HepG2 (cell line): Measurements from ENCODE around the gene TP53. TPM values are rescaled to one million over a fixed set of nuclear protein-coding genes. Genes with fewer than 3 reads are reported as not detected.
A peak's percentile ranks its signal among the peaks of the same experiment; 100 is the strongest.

ENCODE experiments used
- ARNT2 ChIP-seq: sonication (generic); formaldehyde crosslinking; IDR thresholded peaks from 2 replicates; pipeline ENCODE4 v1.8.0; 2022; ENCODE audit warnings: mild to moderate bottlenecking, low read depth, missing genetic modification reagents, moderate library complexity
- BATF2 ChIP-seq: sonication (generic); formaldehyde crosslinking; IDR thresholded peaks from 2 replicates; pipeline ENCODE4 v1.8.0; 2022; ENCODE audit warnings: mild to moderate bottlenecking, missing genetic modification reagents, moderate library complexity
- GATAD1 ChIP-seq: IDR thresholded peaks from 2 replicates; pipeline ENCODE4 v1.6.1; 2016; ENCODE audit warnings: missing genetic modification reagents, missing compliant biosample characterization
- HDAC1 ChIP-seq: sonication (generic); formaldehyde crosslinking; IDR thresholded peaks from 2 replicates; pipeline ENCODE4 v1.5.1; 2020; ENCODE audit warnings: mild to moderate bottlenecking, missing genetic modification reagents
- HNF4A ChIP-seq: sonication (generic); formaldehyde crosslinking; IDR thresholded peaks from 2 replicates; pipeline ENCODE4 v1.4.0; 2020; ENCODE audit warnings: missing genetic modification reagents
- KDM2A ChIP-seq: sonication (generic); formaldehyde crosslinking; IDR thresholded peaks from 2 replicates; pipeline ENCODE4 v1.4.0; 2020; ENCODE audit warnings: low read depth, missing genetic modification reagents, borderline replicate concordance
- MAZ ChIP-seq, 2 experiments: sonication (generic) in 1 of 2; formaldehyde crosslinking in 1 of 2; IDR thresholded peaks; 2 replicates each; pipeline versions ENCODE4 v1.5.0 to v1.6.1; 2012 to 2020; ENCODE audit warnings: low read depth in 2 of 2, mild to moderate bottlenecking in 2 of 2, borderline replicate concordance in 1 of 2, improper control_type of control experiment in 1 of 2, low read length in 1 of 2, missing genetic modification reagents in 1 of 2, moderate library complexity in 1 of 2
- NFIB ChIP-seq: sonication (generic); formaldehyde crosslinking; IDR thresholded peaks from 2 replicates; pipeline ENCODE4 v1.9.0; 2021; ENCODE audit warnings: missing genetic modification reagents, mild to moderate bottlenecking, borderline replicate concordance
- RBM22 ChIP-seq: fragments of 200-400 bp; formaldehyde crosslinking; optimal IDR thresholded peaks from 2 replicates; pipeline ENCODE3; 2017; ENCODE audit warnings: mild to moderate bottlenecking, low read length, moderate library complexity
- SIN3A ChIP-seq: IDR thresholded peaks from 2 replicates; pipeline ENCODE4 v1.6.1; 2011; ENCODE audit warnings: low read depth, mild to moderate bottlenecking, control low read depth, low read length, borderline replicate concordance
- YY1 ChIP-seq: IDR thresholded peaks from 2 replicates; pipeline ENCODE4 v1.6.1; 2011; ENCODE audit warnings: low read length, low read depth, moderate library complexity, mild to moderate bottlenecking; ENCODE audit not compliant: insufficient read depth, insufficient replicate concordance
- ZEB1 ChIP-seq: IDR thresholded peaks from 2 replicates; pipeline ENCODE4 v1.6.1; 2012; ENCODE audit warnings: mild to moderate bottlenecking, low read depth, inconsistent platforms; ENCODE audit not compliant: insufficient replicate concordance
- ZNF142 ChIP-seq: sonication (generic); formaldehyde crosslinking; IDR thresholded peaks from 2 replicates; pipeline ENCODE4 v1.4.0; 2020; ENCODE audit warnings: missing genetic modification reagents
- ZNF710 ChIP-seq: sonication (generic); formaldehyde crosslinking; IDR thresholded peaks from 2 replicates; pipeline ENCODE4 v1.5.0; 2020; ENCODE audit warnings: mild to moderate bottlenecking, missing genetic modification reagents, borderline replicate concordance
- ZNF766 ChIP-seq: sonication (generic); formaldehyde crosslinking; IDR thresholded peaks from 2 replicates; pipeline ENCODE4 v1.5.0; 2020; ENCODE audit warnings: missing genetic modification reagents, borderline replicate concordance
- ZNF790 ChIP-seq: sonication (generic); formaldehyde crosslinking; IDR thresholded peaks from 2 replicates; pipeline ENCODE4 v1.8.0; 2022; ENCODE audit warnings: missing genetic modification reagents, mild to moderate bottlenecking, borderline replicate concordance
- polyA plus RNA-seq, 8 experiments: library from polyadenylated mRNA; depleted of rRNA in 3 of 8; stranded (reverse) in 7 of 8; unstranded in 1 of 8; fragments of >200 nt; fragmentation: Illumina TruSeq in 4 of 8; extraction: Trizol in 4 of 8; gene quantifications; 2 replicates each; pipeline versions ENCODE4 v1.2.1 to v1.2.3, GENCODE V29; 2011 to 2016; ENCODE audit warnings: low read depth in 4 of 8, missing spikeins in 1 of 8, mixed read lengths in 1 of 8; ENCODE audit not compliant: insufficient read depth in 1 of 8
- total RNA-seq, 5 experiments: library from RNA; depleted of rRNA; stranded (reverse); fragments of >200 nt; fragmentation: Illumina TruSeq; extraction: Trizol; gene quantifications; 2 replicates each; pipeline ENCODE4 v1.2.3, GENCODE V29; 2016; ENCODE audit warnings: low read depth in 1 of 5
- TF ChIP-seq, protein P1 (sequence below): sonication (generic); formaldehyde crosslinking; IDR thresholded peaks from 2 replicates; pipeline ENCODE4 v1.4.0; 2020; ENCODE audit warnings: mild to moderate bottlenecking, missing genetic modification reagents

TP53 gene
- total and polyA plus RNA-seq, 2 of the 13 experiments (the other 11 are each of a cell fraction or from before 2014, with no cell fraction given), result 17.1 to 29.9 TPM

- TF ChIP-seq ZNF142 (peak; percentile 14; the same call in 1 of the 2 replicates), ZNF710 (CRISPR knock-in tag) (0 out of 2 replicates have a peak, but pooled peaks have one; percentile 12), ZNF790 (CRISPR knock-in tag) (peak; percentile 64; the same call in 1 of the 2 replicates), SIN3A (peak; percentile 87), ARNT2 (CRISPR knock-in tag) (peak; percentile 40; the same call in 1 of the 2 replicates), HNF4A (CRISPR knock-in tag) (no peak), BATF2 (no peak), RBM22 (no peak), YY1 (peak; percentile 69), MAZ (IDR thresholded peaks at IDR 0.05; ENCODE audit: borderline replicate concordance, low read depth, low read length) (no peak), MAZ (CRISPR knock-in tag; IDR thresholded peaks at IDR 0.05; ENCODE audit: low read depth) (0 out of 2 replicates have a peak, but pooled peaks have one; percentile 41), KDM2A (CRISPR knock-in tag) (peak; percentile 73; the same call in 1 of the 2 replicates), GATAD1 (CRISPR knock-in tag) (peak; percentile 88), HDAC1 (CRISPR knock-in tag) (peak; percentile 64), ZEB1 (peak; percentile 49), NFIB (CRISPR knock-in tag) (no peak), ZNF766 (CRISPR knock-in tag) (0 out of 2 replicates have a peak, but pooled peaks have one; percentile 6)
- TF ChIP-seq, protein P1, sequence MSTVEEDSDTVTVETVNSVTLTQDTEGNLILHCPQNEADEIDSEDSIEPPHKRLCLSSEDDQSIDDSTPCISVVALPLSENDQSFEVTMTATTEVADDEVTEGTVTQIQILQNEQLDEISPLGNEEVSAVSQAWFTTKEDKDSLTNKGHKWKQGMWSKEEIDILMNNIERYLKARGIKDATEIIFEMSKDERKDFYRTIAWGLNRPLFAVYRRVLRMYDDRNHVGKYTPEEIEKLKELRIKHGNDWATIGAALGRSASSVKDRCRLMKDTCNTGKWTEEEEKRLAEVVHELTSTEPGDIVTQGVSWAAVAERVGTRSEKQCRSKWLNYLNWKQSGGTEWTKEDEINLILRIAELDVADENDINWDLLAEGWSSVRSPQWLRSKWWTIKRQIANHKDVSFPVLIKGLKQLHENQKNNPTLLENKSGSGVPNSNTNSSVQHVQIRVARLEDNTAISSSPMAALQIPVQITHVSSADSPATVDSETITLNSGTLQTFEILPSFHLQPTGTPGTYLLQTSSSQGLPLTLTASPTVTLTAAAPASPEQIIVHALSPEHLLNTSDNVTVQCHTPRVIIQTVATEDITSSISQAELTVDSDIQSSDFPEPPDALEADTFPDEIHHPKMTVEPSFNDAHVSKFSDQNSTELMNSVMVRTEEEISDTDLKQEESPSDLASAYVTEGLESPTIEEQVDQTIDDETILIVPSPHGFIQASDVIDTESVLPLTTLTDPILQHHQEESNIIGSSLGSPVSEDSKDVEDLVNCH (CRISPR knock-in tag), result no peak
Measured at GRCh38 chr17:7685533-7686221, 1.6 kb downstream of the TP53 start (continued).
